ENCODE measurements around the gene ACTG2.

The ACTG2 gene

GRCh38 chr2:73915437-73915993 is 22.7 kb downstream of the ACTG2 start:
- TF ChIP-seq EZH2phosphoT487 (conservative IDR thresholded peaks at IDR 0.05; ENCODE audit: low read length) (no peak), CTCF (IDR thresholded peaks at IDR 0.05; ENCODE audit: insufficient read depth, low read length, poor library complexity, severe bottlenecking) (no peak)
- no peaks in the 10 kb centered on the region for H3K79me2 ChIP-seq (ENCODE audit: insufficient read depth, low read length)
- H3K27ac ChIP-seq (ENCODE audit: low read depth, low read length): no peak overlapping the region
- no peaks in the 10 kb centered on the region for H3K9me3 ChIP-seq (ENCODE audit: insufficient read depth, low read length)
- H3K4me3 ChIP-seq (ENCODE audit: insufficient read depth, low read length, poor library complexity, severe bottlenecking): no peak overlapping the region
- H3K36me3 ChIP-seq (ENCODE audit: low read length): no peaks in the 10 kb centered on the region
- H2AFZ ChIP-seq (ENCODE audit: low read depth, low read length, severe bottlenecking): no peak overlapping the region
- H3K4me2 ChIP-seq (ENCODE audit: low read depth, low read length, poor library complexity, severe bottlenecking): no peak overlapping the region
- H3K27me3 ChIP-seq (ENCODE audit: low read length): no peaks in the 10 kb centered on the region
- H3F3A ChIP-seq (ENCODE audit: insufficient read depth): no peaks in the 10 kb centered on the region
- H3K9me2 ChIP-seq (replicated peaks; ENCODE audit: insufficient read depth, low read length): no peaks in the 10 kb centered on the region
- no peak overlapping the region for H3K9ac ChIP-seq (ENCODE audit: low read length)
- no peaks in the 10 kb centered on the region for H4K20me1 ChIP-seq (ENCODE audit: low read depth, low read length)

- H3K9me2 ChIP-seq (replicated peaks; ENCODE audit: insufficient read depth, low read length): no peaks in the 10 kb centered on the region
- no peak overlapping the region for H3K27ac ChIP-seq (ENCODE audit: low read depth, low read length)
- H2AFZ ChIP-seq (ENCODE audit: low read depth, low read length, severe bottlenecking): no peak overlapping the region
- no peaks in the 10 kb centered on the region for H4K20me1 ChIP-seq (ENCODE audit: low read depth, low read length)
- no peak for TF ChIP-seq EZH2phosphoT487 (conservative IDR thresholded peaks at IDR 0.05; ENCODE audit: low read length)
- TF ChIP-seq CTCF (IDR thresholded peaks at IDR 0.05; ENCODE audit: insufficient read depth, low read length, poor library complexity, severe bottlenecking): no peak
- no peaks in the 10 kb centered on the region for H3K36me3 ChIP-seq (ENCODE audit: low read length)
- no peak overlapping the region for H3K4me2 ChIP-seq (ENCODE audit: low read depth, low read length, poor library complexity, severe bottlenecking)
- H3K9ac ChIP-seq (ENCODE audit: low read length): no peak overlapping the region
- no peaks in the 10 kb centered on the region for H3K79me2 ChIP-seq (ENCODE audit: insufficient read depth, low read length)
- H3K4me3 ChIP-seq (ENCODE audit: insufficient read depth, low read length, poor library complexity, severe bottlenecking): no peak overlapping the region
- H3K9me3 ChIP-seq (ENCODE audit: insufficient read depth, low read length): no peaks in the 10 kb centered on the region
- H3K27me3 ChIP-seq (ENCODE audit: low read length): no peaks in the 10 kb centered on the region
- no peaks in the 10 kb centered on the region for H3F3A ChIP-seq (ENCODE audit: insufficient read depth)
Observed at GRCh38 chr2:73916666-73917065, 23.9 kb downstream of the ACTG2 start.

GRCh38 chr2:73917296-73917695 is 24.5 kb downstream of the ACTG2 start:
- Histone ChIP-seq H3K9me2 (replicated peaks; ENCODE audit: insufficient read depth, low read length) (no peaks in the 10 kb centered on the region), H3K36me3 (ENCODE audit: low read length) (no peaks in the 10 kb centered on the region), H3K9ac (ENCODE audit: low read length) (no peak overlapping the region), H3K27ac (ENCODE audit: low read depth, low read length) (no peak overlapping the region), H3K79me2 (ENCODE audit: insufficient read depth, low read length) (no peaks in the 10 kb centered on the region), H3K27me3 (ENCODE audit: low read length) (no peaks in the 10 kb centered on the region), H4K20me1 (ENCODE audit: low read depth, low read length) (no peaks in the 10 kb centered on the region), H2AFZ (ENCODE audit: low read depth, low read length, severe bottlenecking) (no peak overlapping the region), H3F3A (ENCODE audit: insufficient read depth) (0 out of 2 replicates have a peak, but pooled peaks cover under 1% of the 10 kb centered on the region), H3K4me2 (ENCODE audit: low read depth, low read length, poor library complexity, severe bottlenecking) (no peak overlapping the region), H3K4me3 (ENCODE audit: insufficient read depth, low read length, poor library complexity, severe bottlenecking) (no peak overlapping the region), H3K9me3 (ENCODE audit: insufficient read depth, low read length) (no peaks in the 10 kb centered on the region)
- TF ChIP-seq EZH2phosphoT487 (conservative IDR thresholded peaks at IDR 0.05; ENCODE audit: low read length) (no peak), CTCF (IDR thresholded peaks at IDR 0.05; ENCODE audit: insufficient read depth, low read length, poor library complexity, severe bottlenecking) (no peak)

Measured in SU-DHL-6 (cell line).